ENCODE data around the gene NFATC2IP.
A peak's percentile ranks its signal among the peaks of the same experiment; 100 is the strongest.
"Not testable (repeated sequence)": the region's sequence is repeated elsewhere in the genome, so short reads cannot be mapped to it uniquely, and the experiment has no call there.

The NFATC2IP gene

DNA sequence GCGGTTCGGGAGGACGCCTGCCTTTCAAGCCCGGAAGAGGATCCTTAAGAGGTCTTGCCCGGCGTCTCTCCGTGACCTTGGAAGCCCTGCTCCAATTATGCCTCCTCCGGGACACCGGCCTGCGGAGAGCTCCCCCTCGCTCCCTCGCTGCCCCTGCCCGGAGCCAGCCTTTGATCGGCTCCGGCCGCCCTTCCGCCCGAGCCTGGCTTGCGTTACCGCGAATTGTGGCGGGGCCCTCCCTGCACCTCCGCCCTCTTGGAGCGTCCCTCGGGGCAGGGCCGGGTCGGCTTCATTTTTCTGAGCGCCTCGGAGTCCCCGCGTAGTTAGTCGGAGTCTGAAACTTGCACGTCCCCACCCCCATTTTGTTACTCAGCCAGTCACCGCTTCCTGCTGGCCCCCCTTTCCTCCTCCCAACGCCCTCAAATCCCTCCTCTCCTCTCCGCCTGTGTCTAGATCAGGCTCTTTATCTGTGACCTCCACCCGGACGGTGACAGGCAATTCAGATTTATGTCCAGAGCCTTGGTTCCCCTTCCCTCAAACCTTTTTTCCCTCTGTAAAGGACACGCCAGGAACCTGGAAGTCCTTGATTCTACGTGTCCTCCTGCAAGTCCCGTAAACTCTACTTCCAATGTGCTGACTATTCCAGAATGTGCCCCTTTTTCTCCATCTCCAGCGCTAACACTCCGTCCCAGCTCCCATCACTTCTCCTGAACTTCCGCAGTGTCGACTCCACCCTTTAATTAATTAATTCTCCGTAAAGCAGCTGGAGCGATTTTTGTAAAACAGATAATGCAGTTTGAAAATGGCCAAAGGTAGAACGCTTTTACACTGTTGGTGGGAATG, 25.1 kb upstream of the NFATC2IP start:
- DNase-seq (ENCODE audit: low read depth in 3 of 3, low spot score in 1 of 3) = peak; percentile 52 to 58 (median 54)

DNA sequence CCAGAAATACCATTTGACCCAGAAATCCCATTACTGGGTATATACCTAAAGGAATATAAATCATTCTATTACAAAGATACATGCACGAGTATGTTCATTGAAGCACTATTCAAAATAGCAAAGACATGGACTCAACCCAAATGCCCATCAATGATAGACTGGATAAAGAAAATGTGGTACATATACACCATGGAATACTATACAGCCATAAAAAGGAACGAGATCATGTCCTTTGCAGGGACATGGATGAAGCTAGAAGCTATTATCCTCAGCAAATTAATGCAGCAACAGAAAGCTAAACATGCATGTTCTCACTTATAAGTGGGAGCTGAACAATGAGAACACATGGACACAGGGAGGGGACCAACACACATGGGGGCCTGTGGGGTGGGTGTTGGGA, 24.5 kb upstream of the NFATC2IP start:
- not testable (repeated sequence) for DNase-seq (ENCODE audit: low read depth in 3 of 3, low spot score in 1 of 3)

- DNase-seq (ENCODE audit: low read depth in 3 of 3, low spot score in 1 of 3) = no peak
Observed at GRCh38 chr16:28927815-28928214, 22.9 kb upstream of the NFATC2IP start.

GRCh38 chr16:28930203-28930602, 20.5 kb upstream of the NFATC2IP start:
- no peak for DNase-seq (ENCODE audit: low read depth in 3 of 3, low spot score in 1 of 3)

DNA sequence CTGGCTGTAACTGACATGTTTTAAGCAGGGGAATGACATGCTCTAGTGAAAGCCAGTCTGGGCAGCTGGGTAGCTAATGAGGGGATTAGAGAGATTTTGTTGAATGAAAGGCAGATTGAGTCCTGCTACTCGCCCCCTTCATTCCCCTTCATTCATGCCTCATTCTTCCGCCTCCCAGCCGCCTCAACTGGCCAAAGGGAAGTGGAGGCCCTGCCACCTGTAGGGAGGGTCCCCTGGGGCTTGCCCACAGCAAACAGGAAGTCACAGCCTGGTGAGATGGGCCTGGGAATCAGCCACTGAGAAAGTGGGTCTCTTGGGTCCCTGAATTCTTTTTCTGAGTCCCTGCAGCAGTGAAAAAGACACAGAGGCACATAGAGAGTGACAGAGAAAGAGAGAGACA, 20.1 kb upstream of the NFATC2IP start:
- DNase-seq (ENCODE audit: low read depth in 3 of 3, low spot score in 1 of 3) = no peak

- no peak for DNase-seq (ENCODE audit: low read depth in 3 of 3, low spot score in 1 of 3)
Observed at GRCh38 chr16:28931801-28932225, 18.9 kb upstream of the NFATC2IP start, which contains the start of gene CD19. TSS of gene CD19 (plus strand) at chr16:28931971. CDS start at chr16:28932001, 30 bp downstream.

- no peak for DNase-seq (ENCODE audit: low read depth in 3 of 3, low spot score in 1 of 3)
Observed at GRCh38 chr16:28932339-28933141, 18.2 kb upstream of the NFATC2IP start.

DNA sequence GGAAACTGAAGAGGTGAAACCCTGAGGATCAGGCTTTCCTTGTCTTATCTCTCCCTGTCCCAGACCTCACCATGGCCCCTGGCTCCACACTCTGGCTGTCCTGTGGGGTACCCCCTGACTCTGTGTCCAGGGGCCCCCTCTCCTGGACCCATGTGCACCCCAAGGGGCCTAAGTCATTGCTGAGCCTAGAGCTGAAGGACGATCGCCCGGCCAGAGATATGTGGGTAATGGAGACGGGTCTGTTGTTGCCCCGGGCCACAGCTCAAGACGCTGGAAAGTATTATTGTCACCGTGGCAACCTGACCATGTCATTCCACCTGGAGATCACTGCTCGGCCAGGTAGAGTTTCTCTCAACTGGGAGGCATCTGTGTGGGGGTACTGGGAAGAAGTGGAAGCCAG, 17.6 kb upstream of the NFATC2IP start:
- no peak for DNase-seq (ENCODE audit: low read depth in 3 of 3, low spot score in 1 of 3)

- DNase-seq (ENCODE audit: low read depth in 3 of 3, low spot score in 1 of 3) = no peak
Observed at GRCh38 chr16:28935346-28935745, 15.4 kb upstream of the NFATC2IP start.

DNA sequence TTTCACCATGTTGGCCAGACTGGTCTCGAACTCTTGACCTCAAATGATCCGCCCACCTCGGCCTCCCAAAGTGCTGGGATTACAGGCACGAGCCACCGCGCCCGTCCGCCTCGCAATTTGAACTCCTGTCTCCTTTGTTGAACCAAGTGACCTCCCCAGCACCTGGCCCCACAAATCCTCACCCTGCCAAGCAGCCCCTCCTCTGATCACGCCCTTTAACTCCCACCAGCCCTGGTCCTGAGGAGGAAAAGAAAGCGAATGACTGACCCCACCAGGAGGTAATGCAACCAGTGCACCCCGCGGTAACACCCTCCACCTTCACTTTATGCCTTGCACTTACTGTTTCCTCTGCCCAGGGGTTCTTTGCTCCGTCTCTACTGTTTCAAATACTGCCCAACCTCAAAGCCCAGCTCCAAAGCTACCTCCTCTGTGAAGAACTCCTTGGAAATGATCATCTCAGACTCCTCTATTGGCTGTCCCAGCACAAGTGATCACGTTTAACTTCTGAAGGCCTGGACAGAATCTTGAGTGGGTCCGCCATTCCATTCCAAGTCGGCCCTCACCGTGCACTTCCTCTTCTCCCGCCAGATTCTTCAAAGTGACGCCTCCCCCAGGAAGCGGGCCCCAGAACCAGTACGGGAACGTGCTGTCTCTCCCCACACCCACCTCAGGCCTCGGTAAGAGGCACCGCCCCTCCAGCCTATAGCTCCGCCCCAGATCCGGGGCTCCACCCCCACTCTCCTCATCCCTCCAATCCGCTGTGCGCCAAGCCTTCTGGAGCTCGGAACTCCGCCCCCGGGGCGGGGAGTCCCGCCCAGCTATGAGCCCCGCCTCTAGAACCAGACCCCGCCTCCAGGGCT, 14.6 kb upstream of the NFATC2IP start:
- peak; percentile 40 to 79 (median 69) for DNase-seq (ENCODE audit: low read depth in 3 of 3, low spot score in 1 of 3)

DNA sequence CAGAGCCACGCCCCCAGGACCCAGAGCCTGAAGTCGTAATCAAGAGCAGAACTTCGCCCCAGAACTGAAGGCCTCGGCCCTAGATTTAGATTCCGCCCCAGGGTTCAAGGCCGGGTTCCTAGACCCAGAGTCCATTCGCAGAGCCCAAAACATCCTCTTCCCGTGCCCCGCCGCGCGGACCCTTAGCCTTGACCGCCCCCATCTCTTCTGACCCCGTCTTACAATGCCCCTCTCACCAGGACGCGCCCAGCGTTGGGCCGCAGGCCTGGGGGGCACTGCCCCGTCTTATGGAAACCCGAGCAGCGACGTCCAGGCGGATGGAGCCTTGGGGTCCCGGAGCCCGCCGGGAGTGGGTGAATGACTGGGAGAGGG, 14.0 kb upstream of the NFATC2IP start:
- DNase-seq (ENCODE audit: low read depth in 3 of 3, low spot score in 1 of 3) = no peak

DNA sequence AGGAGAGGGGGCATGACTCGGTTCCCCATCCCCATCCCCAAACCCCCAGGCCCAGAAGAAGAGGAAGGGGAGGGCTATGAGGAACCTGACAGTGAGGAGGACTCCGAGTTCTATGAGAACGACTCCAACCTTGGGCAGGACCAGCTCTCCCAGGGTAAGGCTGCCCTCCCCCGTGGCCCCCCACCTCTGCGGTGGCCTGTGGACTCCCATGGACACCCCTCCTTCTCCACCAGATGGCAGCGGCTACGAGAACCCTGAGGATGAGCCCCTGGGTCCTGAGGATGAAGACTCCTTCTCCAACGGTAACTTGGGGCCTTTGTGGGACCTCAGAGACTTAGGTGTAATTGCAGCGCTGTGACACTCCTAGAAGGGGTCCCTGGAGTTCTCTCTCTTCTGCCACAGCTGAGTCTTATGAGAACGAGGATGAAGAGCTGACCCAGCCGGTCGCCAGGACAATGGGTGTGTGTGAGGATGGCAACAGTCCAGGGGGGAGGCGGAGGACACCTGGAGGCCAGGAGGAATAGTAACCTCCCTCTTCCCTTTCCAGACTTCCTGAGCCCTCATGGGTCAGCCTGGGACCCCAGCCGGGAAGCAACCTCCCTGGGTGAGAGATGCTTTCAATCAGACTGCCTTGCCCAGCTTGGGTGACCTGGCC, 13.4 kb upstream of the NFATC2IP start:
- DNase-seq (ENCODE audit: low read depth in 3 of 3, low spot score in 1 of 3) = no peak

DNA sequence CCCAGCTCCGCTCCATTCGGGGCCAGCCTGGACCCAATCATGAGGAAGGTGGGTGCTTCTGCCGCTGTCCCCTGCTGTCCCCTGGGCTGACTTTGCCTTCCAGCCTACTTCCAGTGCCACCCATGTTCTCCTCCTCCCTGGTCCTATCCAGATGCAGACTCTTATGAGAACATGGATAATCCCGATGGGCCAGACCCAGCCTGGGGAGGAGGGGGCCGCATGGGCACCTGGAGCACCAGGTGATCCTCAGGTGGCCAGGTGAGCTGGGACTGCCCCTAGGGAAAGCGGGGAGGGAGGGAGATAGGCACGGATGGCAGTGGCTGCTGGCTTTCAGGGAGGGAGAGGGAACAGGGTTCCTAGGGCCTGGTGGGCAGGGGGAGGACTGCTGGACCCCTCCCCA, 12.0 kb upstream of the NFATC2IP start:
- DNase-seq (ENCODE audit: low read depth in 3 of 3, low spot score in 1 of 3) = no peak

DNA sequence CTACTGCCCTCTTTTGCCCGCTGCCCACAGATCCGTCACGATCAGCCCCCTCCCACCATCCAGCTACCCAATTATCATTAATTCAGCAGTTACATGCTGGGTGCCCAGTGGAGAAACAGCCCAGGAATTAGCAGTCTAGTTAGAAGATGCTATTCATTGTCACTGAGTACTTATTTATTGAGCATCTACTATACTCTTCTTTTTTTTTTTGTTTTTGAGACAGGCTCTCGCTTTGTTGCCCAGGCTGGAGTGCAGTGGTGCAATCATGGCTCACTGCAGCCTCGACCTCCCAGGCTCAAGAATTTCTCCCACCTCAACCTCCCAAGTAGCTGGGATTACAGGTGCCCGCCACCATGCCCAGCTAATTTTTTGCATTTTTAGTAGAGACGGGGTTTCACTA, 10.9 kb upstream of the NFATC2IP start:
- DNase-seq (ENCODE audit: low read depth in 3 of 3, low spot score in 1 of 3) = not testable (repeated sequence)

DNA sequence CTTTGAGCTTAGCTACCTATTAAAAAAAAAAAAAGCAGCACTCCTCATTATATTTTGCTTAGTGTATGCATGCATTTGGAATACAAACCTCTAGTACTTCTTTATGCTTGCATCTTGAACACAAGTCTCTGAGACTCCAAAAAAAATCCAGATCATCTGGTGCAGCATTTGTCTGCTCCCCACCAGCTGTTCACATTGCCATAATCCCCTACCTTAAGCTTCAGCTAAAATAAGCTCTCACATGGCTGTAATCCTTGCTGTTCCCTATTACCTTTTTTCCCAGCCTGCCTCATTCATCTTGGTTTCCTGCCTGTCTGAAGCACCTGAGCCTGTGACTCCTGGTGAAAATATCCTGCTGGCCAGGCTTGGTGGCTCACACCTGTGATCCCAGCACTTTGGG, 7.5 kb upstream of the NFATC2IP start:
- DNase-seq (ENCODE audit: low read depth in 3 of 3, low spot score in 1 of 3) = no peak

- no peak for DNase-seq (ENCODE audit: low read depth in 3 of 3, low spot score in 1 of 3)
Observed at GRCh38 chr16:28946681-28947080, 4.1 kb upstream of the NFATC2IP start.

GRCh38 chr16:28951410-28951943, 740 bp downstream of the NFATC2IP start:
- DNase-seq (ENCODE audit: low read depth in 3 of 3, low spot score in 1 of 3) = no peak

- no peak for DNase-seq (ENCODE audit: low read depth in 3 of 3, low spot score in 1 of 3)
Observed at GRCh38 chr16:28958216-28958615, 7.5 kb downstream of the NFATC2IP start.

- no peak for DNase-seq (ENCODE audit: low read depth in 3 of 3, low spot score in 1 of 3)
Observed at GRCh38 chr16:28958836-28959235, 8.1 kb downstream of the NFATC2IP start.

DNA sequence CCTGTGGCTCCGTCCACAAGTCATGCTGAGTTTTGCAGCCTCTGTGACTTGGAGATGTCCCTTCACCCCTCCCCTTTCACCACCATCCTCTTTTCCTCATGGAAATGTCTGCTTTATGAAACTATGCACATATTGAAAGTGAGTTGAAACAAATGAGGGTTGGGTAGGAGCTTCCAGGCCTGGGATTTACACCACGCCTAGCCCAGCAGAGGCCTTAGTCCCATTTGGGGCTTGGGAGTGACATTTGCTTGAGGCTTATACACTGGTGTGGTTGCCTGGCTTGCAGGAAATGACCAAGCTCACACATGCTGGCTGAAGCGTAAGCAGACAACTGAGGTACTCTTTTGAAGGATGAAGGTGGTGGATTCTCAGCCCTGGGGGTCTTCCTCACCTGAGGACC, 13.3 kb downstream of the NFATC2IP start:
- no peak for DNase-seq (ENCODE audit: low read depth in 3 of 3, low spot score in 1 of 3)

- DNase-seq (ENCODE audit: low read depth in 3 of 3, low spot score in 1 of 3) = no peak
Observed at GRCh38 chr16:28964496-28964895, 13.8 kb downstream of the NFATC2IP start.
